Camera-type eye (tissue), 1 donor: ENCODE measurements around the gene TRIM3. TPM values are rescaled to one million over a fixed set of nuclear protein-coding genes. Genes with fewer than 3 reads are reported as not detected.

Experiments
- total RNA-seq: library from RNA; depleted of rRNA; stranded (reverse); fragments of >200 nt; gene quantifications from one replicate; pipeline ENCODE4 v1.2.3, GENCODE V29; 2014

TRIM3 gene
- 26.2 TPM for total RNA-seq

DNA sequence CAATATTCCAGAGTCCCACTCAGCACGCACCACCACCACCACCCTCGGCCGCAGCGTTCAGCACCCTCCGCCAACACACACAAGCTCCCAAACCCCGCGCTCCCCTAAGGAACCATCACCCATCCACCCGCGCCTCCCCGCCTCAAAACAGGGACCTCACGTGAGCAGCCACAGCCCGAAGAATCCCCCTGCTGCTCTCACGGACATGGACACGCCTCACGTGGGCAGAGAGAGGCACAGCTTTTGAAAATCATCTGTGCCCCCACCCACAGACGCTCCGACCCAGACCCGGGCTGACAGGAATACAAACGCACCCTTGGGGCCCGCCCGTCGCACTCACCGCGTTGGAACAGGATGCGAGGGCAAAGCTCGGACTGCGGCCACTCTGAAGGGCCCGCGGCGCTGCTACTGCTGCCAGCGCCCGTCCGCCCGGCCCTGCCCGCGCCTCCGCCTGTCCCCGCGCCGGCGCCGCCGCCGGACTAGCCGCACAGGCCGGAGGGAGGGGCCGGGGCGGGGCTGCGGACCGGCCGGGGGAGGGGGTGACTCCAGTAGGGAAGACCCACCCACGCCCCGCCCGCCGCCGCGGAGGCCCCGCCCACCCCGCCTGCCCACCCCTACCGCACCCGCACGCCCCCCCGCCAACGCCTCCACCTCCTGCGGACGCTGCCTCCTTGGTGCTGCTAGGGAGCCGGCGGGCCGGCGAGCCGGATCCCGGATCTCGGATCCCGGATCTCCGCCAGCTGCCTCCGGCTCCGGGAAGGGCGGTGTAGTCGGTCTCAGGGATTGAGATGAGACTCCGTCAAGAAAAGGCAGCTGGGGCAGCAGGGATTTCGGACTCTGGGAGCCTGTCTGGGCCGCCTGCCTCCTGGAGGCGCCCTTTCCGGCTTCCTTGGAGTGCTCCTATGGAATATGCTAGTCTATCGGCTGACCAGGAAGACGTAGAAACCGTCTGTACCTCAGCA, at the start of gene TRIM3:
TSS of gene TRIM3 (minus strand) at position 491 of the 962 bp plus-strand sequence. CDS start 8,246 bp downstream, outside the sequence.

DNA sequence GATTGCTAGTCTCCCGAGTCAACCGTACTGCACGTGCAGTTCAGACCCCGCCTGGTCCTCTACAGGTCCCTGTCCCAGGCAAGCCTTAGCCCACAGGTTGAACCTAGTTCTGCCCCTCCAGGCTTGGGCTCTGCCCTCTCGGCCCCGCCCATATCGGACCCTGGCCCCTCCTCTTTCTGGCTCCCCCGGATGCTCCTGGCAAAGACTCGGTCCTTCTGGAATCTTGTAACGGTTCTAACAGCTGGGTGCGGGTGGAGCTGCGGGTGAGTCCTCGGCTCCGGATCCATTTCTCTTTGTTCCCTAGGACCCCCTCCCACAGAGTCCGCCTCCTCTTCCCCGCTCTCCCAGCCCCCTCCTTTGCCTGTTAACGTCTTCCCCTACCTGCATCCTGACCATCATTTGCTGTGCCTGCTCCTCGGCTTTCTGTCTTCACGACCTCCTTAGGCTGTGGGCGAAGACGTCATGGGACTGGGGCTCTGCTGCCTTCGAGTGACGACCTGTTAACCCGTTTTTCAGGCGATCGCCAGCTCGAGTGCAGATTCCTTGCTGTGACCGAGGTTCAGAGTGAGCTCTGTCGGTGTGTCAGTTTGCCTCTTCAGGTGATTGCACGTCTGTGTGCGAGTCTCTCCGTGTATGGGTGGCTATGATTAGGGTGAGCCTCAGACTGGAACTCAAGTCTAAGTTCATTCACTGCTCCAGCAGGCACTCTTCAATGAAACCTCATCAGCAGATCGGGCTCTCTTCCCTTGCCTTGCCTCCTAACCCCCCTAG, 23.5 kb upstream of the TRIM3 start, which contains the start of gene DNHD1:
TSS of gene DNHD1 (plus strand) at position 212 of the 771 bp plus-strand sequence. CDS start 936 bp downstream, outside the sequence.

DNA sequence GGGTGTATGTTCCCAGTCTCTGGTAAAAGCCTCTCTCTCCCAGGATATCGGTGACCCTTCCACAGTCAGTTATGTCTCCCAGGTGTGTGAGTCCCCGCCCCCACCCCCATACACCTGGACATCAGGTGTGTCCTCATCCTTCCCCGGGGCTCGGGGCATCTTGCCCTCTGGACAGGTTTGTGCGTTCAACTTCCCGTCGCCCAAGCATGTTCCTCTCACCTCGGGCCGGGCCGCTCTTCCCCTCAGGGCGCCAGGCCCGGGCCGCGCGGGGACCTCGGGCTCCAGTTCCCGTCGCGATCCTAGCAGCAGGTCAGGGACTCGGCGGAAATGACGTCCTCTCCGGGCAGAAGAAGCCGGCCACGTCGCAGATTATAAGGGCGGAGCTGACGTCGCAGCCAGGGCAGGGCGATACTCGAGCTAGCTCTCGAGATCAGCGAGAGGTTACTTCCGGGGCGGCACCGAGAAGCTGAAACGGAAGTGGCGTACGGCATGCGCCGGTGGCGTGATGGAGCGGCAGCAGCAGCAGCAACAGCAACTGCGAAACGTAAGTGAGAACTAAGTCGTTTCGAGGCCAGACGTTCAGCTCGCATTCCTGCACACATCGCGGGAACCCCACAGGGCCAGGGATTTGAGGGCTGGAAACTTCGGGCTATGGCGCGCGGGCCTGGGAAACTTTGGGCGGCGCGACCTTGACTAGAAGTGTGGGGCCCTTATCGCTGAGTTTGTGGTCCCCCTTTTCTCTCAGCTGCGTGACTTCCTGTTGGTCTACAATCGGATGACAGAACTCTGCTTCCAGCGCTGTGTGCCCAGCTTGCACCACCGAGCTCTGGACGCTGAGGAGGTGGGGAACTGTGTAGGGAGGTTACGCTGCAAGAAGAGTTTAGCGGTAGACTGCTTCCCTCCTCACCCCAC, 7.5 kb upstream of the TRIM3 start, which contains the start of the genes ARFIP2 and TIMM10B:
TSS of gene ARFIP2 (minus strand) at position 320 of the 912 bp plus-strand sequence. CDS start 910 bp downstream, outside the sequence.
TSS of gene TIMM10B (plus strand) at position 490 of the 912 bp plus-strand sequence. CDS start at position 506, 16 bp downstream.

DNA sequence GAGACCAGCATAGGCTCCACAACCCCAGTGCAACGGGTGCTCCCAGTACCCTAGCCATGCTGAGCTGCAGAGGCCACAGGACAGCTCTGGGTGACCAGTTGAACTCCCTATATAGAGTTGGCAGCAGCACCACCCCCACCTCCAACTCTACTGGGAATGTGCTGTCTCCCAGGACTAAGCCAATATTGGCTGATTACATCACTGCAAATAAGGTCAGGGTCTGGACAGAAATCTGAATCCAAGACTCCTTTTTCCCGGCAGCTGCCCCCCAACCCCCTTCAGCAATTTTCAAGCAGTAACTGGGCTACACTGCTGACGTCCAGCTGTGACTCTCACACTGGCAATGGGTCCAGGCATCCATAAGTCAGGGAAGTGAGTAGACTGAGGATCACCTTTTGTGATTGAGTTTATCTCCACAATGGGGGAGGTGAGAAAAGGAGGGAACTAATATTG, 32.8 kb downstream of the TRIM3 start, which contains the start of gene HPX:
TSS of gene HPX (minus strand) at position 82 of the 453 bp plus-strand sequence. CDS start at position 58, 24 bp downstream.

DNA sequence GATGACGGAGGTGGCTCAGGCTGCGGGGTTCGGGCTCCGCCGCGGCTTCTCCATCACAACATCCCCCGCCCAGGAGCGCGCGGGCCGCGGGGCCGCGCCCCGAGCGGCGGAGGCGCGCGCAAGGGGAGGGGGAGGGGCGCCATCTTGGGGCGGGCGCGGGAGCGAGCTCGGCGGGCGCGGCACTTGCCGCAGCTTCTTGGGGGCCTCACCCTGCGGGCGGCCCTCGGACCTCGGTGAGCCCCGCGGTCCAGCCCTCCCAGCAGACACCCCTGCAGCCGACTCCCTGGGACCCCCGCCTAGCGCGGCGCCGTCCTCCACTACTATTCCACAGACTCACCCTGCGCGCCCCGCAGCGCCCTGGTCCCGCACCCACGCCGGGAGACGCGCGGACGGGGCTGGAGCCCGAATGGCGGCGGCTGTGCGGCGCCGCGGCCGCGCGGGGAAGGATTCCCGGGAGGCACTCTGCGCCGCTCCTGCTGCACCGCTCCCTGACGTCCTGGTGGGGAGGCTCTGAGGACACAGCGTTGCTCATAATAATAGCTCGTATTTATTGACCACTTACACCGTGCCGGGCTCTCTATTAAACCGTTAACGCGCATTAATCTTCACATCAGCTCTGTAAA, 54.6 kb downstream of the TRIM3 start, which contains the start of gene APBB1:
TSS of gene APBB1 (minus strand) at position 86 of the 623 bp plus-strand sequence. CDS start 7,747 bp downstream, outside the sequence.

Other genes starting within 250 kb of the TRIM3 start
- gene FHIP1B, start 239.3 kb downstream of the TRIM3 start, total RNA-seq, result 60.8 TPM
- gene CNGA4, start 234.9 kb downstream of the TRIM3 start, total RNA-seq, result 0.27 TPM
- 1.7 TPM for gene CCKBR, start 214.1 kb downstream of the TRIM3 start, total RNA-seq
- 38.2 TPM for gene CAVIN3, start 153.4 kb downstream of the TRIM3 start, total RNA-seq
- 31.7 TPM for gene SMPD1, start 83.5 kb downstream of the TRIM3 start, total RNA-seq
- 84.1 TPM for gene APBB1, start 54.8 kb downstream of the TRIM3 start, total RNA-seq
- gene HPX, start 33.0 kb downstream of the TRIM3 start, total RNA-seq, result 2.8 TPM
- gene ARFIP2, start 7.4 kb upstream of the TRIM3 start, total RNA-seq, result 59.3 TPM
- gene TIMM10B, start 7.6 kb upstream of the TRIM3 start, total RNA-seq, result 47.2 TPM
- 12.1 TPM for gene DNHD1, start 23.3 kb upstream of the TRIM3 start, total RNA-seq
- gene RRP8, start 129.7 kb upstream of the TRIM3 start, total RNA-seq, result 25.6 TPM
- 136 TPM for gene ILK, start 129.8 kb upstream of the TRIM3 start, total RNA-seq
- 16.2 TPM for gene TAF10, start 138.3 kb upstream of the TRIM3 start, total RNA-seq
- 65.5 TPM for gene TPP1, start 145.5 kb upstream of the TRIM3 start, total RNA-seq
- 84.2 TPM for gene DCHS1, start 181.9 kb upstream of the TRIM3 start, total RNA-seq
- 30.1 TPM for gene MRPL17, start 209.4 kb upstream of the TRIM3 start, total RNA-seq